Kidney epithelial cell (primary cell): ENCODE data around the gene MAPK8. TPM values are rescaled to one million over a fixed set of nuclear protein-coding genes. Genes with fewer than 3 reads are reported as not detected.

Experiments used
- DNase-seq: peaks from one replicate; pipeline ENCODE4 v3.0.0-alpha.2; 2010; ENCODE audit warnings: low read depth
- H3K27me3 ChIP-seq: 2 replicates; pipeline ENCODE4 v1.6.0; 2011; ENCODE audit warnings: low read length; ENCODE audit not compliant: control insufficient read depth, insufficient read depth
- H3K36me3 ChIP-seq: 2 replicates; pipeline ENCODE4 v1.5.1; 2011; ENCODE audit warnings: low read length; ENCODE audit not compliant: control insufficient read depth, insufficient read depth
- H3K4me3 ChIP-seq: 2 replicates; pipeline ENCODE4 v1.5.1; 2011; ENCODE audit warnings: low read depth, mild to moderate bottlenecking, control low read depth, low read length
- total RNA-seq: library from RNA; depleted of rRNA; stranded (reverse); fragments of >200 nt; gene quantifications from 2 replicates; pipeline ENCODE4 v1.2.3, GENCODE V29; 2015
- TF ChIP-seq, protein P1 (sequence below): IDR thresholded peaks from 2 replicates; pipeline ENCODE4 v1.5.1; 2011; ENCODE audit warnings: mild to moderate bottlenecking, moderate library complexity, low read length, control low read depth, inconsistent platforms; ENCODE audit not compliant: insufficient read depth, poor library complexity, severe bottlenecking

The MAPK8 gene
- total RNA-seq, 1 donor from 2014 or later, result 61.4 TPM

GRCh38 chr10:48470115-48470892, 163.8 kb downstream of the MAPK8 start:
- DNase-seq, result no peak
- no peak overlapping the region for H3K4me3 ChIP-seq
- TF ChIP-seq, protein P1, sequence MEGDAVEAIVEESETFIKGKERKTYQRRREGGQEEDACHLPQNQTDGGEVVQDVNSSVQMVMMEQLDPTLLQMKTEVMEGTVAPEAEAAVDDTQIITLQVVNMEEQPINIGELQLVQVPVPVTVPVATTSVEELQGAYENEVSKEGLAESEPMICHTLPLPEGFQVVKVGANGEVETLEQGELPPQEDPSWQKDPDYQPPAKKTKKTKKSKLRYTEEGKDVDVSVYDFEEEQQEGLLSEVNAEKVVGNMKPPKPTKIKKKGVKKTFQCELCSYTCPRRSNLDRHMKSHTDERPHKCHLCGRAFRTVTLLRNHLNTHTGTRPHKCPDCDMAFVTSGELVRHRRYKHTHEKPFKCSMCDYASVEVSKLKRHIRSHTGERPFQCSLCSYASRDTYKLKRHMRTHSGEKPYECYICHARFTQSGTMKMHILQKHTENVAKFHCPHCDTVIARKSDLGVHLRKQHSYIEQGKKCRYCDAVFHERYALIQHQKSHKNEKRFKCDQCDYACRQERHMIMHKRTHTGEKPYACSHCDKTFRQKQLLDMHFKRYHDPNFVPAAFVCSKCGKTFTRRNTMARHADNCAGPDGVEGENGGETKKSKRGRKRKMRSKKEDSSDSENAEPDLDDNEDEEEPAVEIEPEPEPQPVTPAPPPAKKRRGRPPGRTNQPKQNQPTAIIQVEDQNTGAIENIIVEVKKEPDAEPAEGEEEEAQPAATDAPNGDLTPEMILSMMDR, result no peak
- H3K36me3 ChIP-seq, result no peaks in the 10 kb centered on the region
- H3K27me3 ChIP-seq, result no peaks in the 10 kb centered on the region

GRCh38 chr10:48470893-48471805, 164.7 kb downstream of the MAPK8 start:
- no peak for DNase-seq

GRCh38 chr10:48472501-48473069, 166.1 kb downstream of the MAPK8 start:
- TF ChIP-seq, protein P1, result no peak
- H3K4me3 ChIP-seq, result no peak overlapping the region
- no peaks in the 10 kb centered on the region for H3K27me3 ChIP-seq
- no peaks in the 10 kb centered on the region for H3K36me3 ChIP-seq
- DNase-seq, result no peak

More at GRCh38 chr10:48470893-48471805, 164.7 kb downstream of the MAPK8 start:
- Histone ChIP-seq H3K36me3 (no peaks in the 10 kb centered on the region), H3K4me3 (no peak overlapping the region), H3K27me3 (no peaks in the 10 kb centered on the region)
- TF ChIP-seq, protein P1, result no peak

GRCh38 chr10:48473704-48474103, 167.2 kb downstream of the MAPK8 start:
- TF ChIP-seq, protein P1, result no peak
- Histone ChIP-seq H3K36me3 (no peaks in the 10 kb centered on the region), H3K4me3 (no peak overlapping the region), H3K27me3 (no peaks in the 10 kb centered on the region)
- DNase-seq, result no peak

- Histone ChIP-seq H3K4me3 (no peak overlapping the region), H3K27me3 (no peaks in the 10 kb centered on the region), H3K36me3 (no peaks in the 10 kb centered on the region)
- TF ChIP-seq, protein P1, result no peak
- DNase-seq, result no peak
Observed at GRCh38 chr10:48474765-48475365, 168.4 kb downstream of the MAPK8 start.
